PC-9 (cell line): ENCODE data around the gene NELFB.

Source experiments
- CTCF ChIP-seq: fragments of 200-600 bp; sonication (generic); conservative IDR thresholded peaks from 2 replicates; pipeline ENCODE4 v1.6.1; 2017; ENCODE audit warnings: mixed run types, antibody characterized with exemption, mild to moderate bottlenecking, moderate library complexity
- EZH2 ChIP-seq: fragments of 200-600 bp; sonication (generic); IDR thresholded peaks from 2 replicates; pipeline ENCODE4 v1.8.0; 2017; ENCODE audit warnings: antibody characterized with exemption, low read depth

DNA sequence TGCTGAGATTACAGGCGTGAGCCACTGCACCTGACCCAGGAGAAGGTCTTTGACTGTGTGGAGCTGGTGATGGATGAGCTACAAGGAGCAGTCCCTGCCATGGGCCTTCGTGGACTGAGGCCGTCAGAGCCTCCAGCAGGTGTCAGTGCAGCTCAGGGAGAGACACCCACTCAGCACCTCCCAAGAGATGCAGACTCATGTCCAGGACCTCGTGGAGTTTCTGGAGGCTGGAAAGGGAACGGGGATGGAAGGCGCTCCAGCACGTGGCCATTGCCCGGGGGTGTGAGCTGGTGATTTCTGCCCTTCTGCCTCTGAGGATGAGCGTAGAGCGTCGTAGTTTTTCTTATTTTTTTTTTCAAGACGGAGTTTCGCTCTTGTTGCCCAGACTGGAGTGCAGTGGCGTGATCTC, 31.9 kb downstream of the NELFB start:
- TF ChIP-seq EZH2 = no peak
- TF ChIP-seq CTCF = peak; percentile 74
